NOMO-1 (cell line): ENCODE data around the gene PLXNA4.
A peak's percentile ranks its signal among the peaks of the same experiment; 100 is the strongest.

Experiments used
- DNase-seq, 2 experiments: peaks; one replicate each; lab custom pipeline; 2025; ENCODE audit not compliant: unreplicated experiment in 2 of 2; lab: John Stamatoyannopoulos, UW

PLXNA4 gene

DNA sequence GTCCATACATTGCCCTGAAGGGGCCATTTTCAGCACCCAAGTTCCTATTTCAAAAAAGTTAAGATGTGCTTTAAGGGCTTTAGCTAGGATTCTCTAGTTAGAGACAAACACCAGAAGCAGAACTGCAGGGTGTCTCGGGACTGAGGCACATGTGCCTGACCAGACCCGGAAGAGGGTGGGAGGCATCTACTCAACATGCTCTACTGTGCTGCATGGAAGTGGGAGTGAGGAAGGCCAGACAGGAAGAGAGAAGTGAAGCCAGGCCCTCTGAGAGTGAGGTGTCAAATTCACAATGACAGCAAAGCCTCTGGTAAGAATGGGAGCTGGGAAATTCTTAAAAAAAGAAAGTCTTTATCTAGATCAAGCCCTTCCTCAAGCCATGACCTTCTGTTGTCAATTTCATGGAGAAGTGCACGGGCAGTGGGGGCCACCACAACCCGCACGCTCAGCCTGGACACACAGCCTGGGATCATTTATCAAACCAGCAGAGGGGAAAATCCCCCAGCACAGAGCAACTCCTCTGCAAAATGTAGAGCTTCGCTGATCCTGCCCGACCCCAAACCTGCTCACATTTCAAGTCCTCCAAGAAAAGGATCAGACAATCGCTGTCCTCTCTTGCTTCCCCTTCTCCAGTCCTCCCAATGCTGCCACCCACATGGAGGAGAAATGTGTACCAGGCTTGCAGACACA, 38.7 kb downstream of the PLXNA4 start:
- DNase-seq, result no peak

DNA sequence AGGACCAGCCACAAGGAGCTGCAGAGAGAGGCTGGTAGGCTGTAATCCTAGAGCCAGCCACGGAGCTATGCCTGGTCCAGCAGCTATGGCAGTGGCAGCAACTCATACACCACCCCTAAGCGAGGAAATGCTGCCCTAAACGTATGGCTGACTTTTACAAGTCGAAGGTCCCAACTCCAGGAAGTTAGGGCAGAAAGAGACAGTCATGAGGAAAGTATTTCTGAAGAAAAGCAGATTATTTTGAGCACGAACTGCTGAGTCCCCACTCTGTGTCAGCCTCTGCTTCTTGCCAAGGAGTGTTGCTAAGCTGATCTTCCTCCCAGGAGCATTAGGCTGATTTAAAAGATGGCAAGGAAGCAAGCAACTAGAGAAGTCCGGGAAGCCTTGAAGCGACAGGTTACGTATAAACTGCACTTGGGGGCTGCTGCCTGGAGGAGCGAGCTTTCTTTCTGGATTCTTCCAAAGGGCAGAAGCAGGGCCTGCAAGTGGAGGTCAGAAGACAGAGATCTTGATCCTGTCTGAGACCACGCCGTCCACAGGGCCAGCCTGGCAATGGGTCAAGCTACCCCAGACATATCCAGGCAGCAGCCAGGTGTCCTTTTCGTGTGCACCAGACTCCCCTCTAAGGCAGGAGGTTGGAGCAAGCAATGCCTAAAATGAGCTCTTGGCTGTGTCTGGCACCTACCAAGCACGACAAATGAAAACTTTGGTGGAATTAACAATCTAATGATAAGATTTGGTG, 39.4 kb downstream of the PLXNA4 start:
- no peak for DNase-seq

DNA sequence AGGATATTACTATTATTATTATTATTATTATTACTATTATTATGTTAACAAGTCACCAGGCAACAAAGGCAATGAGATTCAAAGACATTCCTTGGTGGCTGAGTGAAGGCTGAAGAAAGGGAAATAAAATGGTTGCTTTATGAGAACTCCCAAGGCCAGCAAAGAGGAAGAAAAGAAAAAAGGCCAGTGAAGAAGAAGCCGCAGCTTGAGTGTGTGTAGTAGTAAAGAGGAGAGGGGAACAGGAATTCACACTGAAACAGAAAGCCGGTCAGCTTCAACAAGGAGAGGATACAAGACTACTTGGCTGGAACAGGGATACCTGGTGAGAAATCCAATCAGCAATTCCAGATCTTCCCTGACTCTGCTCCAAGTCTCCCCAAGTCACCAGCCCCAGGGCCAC, 42.4 kb downstream of the PLXNA4 start:
- peak in 1 of 2 experiments; percentile 2 for DNase-seq

DNA sequence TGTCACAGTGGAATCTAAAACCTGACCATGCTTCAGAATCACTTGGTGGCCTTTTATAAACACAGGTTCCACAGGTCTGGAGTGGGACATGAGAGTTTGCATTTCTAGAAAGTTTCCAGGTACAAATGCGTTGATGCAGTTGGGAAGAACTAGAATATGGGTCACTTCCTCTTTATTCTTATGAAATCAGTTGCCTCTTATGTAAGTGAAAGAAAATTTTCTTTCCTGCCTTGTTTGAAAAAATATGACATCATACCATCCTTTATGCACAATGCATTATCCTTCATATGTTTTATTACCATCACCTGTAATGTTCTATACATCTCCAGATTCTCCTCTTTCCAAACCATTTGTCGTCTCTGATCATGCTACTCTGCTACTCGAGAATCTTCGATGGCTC, 44.0 kb downstream of the PLXNA4 start:
- peak in 1 of 2 experiments; percentile 65 for DNase-seq

DNA sequence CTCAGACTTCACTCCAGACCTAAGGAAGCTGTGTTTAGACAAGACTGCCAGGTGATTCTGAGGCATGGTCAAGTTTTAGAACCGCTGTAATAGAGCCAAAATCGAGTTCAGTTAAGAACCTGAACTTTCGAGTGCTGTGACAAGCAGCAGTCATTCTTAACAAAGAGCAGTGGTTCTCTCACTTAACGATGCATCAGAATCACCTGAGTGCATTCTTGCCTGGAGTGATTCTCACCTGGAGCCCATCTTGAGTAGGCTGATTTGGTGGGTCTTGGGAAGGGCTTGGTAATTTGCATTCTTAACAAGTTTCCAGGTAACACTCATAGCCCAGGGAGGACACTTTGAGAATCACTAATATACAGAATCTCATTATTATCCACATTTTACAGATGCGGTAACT, 44.7 kb downstream of the PLXNA4 start:
- no peak for DNase-seq

DNA sequence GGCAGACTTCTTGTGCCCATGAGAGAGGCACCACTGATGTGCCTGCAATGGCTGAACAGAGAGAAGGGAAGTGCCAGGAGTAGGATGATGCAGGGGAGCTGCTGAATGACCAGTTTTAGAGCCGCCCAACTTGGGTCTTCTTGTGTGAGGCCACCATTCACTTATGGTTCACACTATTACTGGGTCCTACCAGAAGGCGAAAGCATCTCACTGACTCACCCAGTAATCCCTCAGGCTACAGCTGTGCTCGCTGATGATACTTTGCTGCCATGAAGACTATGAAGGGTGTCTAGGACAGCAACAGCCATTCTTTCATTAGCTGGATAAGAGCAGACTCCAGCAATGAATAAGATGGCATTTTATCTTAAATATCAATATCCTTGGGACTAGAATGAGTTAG, 47.6 kb downstream of the PLXNA4 start:
- DNase-seq, result no peak

DNA sequence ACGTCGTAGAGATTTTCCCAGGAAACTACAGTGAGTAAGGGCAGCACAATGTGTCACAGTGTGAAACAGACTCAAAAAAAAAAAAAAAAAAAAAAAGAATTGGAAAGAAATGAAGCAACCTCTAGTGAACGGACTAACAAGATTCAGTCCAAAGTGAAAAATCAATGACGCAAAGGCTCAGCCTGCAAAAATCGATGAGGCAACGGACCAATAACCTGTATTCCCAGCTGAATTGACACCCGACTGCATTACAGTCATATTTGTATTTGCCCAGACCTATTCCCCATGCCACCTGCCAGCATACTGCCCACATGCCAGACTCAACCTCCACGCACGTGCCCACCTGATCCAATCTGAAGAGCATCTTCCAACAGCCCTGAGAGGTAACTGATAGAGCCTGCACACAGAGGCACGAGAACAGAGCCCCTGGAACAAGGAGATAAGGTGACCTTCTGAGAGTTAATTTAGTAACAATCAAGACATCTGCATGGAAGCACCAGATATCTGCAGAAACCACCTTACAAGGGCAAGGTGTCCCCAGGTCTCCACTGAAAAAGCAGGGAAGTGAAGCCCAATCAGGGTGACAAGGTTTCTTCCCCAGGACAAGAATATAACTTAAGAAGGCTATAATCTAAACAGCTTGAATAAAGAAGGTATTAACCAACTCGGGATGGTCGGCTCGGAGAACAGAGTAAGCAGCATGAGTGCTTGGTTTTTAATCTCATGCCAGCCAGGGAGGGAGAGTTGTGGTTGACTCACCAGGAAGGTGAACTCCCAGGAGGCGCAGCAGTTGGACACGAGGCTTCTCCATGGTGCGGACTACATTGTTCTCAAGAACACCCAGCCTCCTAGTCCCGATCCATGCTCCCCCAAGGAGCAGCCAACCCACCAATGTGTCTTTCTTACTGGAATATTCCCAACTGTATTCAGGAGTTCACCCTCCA, 48.5 kb downstream of the PLXNA4 start:
- no peak for DNase-seq

DNA sequence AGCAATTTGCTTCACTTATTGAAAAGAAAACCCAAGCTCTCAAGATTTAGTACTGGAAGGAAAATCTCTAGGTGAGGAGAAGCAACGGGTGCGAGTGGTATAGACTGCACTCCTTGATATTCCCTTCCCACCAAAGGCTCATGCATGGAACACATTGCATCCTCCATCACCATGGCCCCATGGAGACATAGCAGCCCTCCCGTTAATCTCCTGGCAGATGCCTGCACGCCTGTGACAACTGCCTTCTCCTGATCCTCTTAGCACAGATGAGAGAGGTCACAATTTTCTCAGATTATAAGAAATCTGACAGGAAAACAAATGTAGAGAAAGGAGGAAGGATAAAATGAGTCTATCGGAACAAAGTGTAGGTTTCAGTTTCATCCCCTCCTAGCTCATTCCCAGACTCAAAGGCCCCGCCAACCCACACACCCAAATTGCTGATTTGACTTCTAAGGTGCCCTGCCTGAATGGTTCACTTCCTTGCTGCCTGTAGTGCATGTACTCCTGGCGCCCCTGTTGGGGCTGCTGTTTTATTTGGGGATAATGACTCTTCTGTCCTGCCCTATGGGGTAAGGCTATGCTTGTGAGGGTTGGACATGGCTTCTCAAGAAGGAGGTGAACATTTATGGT, 50.0 kb downstream of the PLXNA4 start:
- peak in 1 of 2 experiments; percentile 1 for DNase-seq

DNA sequence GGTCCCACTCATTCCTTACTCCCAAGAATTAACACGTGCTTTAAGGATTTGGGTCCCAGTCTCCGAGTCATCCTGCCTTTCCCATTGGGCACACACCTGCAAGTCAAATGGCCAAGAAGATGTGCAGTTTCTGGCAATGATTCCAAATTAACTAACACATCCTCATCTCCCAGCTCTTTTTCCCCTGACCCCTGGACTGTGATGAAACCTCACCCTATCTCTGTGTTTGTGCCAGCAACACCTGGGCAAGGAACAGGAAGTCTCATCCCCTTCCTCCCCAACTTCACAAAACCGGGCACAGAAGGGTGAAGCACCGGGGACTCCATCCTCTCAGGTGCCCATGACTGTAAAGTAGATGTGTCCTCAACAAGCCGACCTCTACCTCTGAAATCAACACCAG, 54.8 kb downstream of the PLXNA4 start:
- DNase-seq, result no peak

DNA sequence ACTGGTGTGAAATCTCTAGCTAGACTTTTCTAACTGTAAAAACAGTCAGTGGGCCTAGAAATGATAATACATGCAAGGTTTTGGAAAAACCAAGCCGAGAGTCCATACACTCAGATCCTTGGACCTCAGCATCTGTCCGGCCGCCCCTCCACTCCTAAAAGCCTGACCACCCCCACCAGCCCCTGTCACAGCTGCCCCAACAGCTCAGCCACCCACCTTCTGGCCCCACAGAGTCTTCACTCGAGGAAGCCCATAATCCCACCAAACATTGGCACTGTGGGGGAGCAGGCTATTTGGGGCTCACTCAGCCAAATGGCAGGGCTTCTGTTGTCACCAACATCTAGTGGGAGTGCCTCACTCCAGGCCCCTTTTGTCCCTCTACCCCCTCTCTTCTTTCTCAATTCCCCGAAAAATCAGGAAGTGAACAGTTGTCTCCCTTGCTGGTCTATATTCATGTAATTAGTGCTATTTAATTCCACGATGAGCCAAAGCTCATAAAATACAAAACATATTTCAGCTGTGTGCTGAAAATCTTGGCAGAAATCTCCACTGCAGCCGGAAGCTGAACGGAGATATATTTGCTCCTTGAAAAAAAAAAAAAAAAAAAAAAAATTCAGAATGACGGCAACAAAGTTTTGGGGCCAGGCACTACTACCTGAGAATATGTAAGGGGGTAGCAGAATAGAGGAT, 55.5 kb downstream of the PLXNA4 start:
- peak; percentile 26 to 34 for DNase-seq

DNA sequence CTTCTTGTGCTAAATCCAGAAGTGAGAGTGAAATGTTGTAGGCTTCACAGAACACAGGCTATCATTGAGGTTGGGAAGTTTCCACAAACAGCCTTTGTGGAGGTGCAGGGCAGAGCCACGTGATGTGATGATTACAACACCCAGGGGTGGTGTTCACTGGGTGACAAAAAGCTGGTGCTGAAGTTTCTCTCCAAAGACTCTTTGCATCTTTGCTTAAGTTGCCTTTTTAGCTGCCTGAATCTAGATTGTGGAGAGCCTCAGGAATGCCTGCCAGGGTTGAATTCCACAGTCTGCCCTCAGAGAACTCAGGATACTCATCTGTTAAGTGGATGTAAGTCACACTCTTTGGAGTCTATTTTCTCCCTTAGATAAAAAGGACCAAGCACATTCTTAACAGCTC, 56.3 kb downstream of the PLXNA4 start:
- DNase-seq, result peak; percentile 26 to 37

DNA sequence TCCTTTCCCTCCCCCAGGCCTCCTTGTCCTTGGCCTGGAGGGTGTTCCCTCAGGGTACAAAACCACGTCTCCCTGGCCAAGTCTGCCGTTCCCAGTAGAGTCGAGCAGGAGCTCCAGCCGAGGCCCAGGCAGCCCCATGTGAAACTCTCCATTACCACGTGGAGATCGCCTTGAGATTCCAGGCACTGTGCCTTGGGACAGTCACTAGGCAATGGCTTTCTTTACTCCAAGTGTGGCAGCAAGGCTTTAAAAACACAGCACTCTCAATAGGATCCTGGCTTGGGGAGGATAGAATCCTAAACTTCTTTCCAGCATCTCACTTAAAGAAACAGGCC, 57.5 kb downstream of the PLXNA4 start:
- no peak for DNase-seq

DNA sequence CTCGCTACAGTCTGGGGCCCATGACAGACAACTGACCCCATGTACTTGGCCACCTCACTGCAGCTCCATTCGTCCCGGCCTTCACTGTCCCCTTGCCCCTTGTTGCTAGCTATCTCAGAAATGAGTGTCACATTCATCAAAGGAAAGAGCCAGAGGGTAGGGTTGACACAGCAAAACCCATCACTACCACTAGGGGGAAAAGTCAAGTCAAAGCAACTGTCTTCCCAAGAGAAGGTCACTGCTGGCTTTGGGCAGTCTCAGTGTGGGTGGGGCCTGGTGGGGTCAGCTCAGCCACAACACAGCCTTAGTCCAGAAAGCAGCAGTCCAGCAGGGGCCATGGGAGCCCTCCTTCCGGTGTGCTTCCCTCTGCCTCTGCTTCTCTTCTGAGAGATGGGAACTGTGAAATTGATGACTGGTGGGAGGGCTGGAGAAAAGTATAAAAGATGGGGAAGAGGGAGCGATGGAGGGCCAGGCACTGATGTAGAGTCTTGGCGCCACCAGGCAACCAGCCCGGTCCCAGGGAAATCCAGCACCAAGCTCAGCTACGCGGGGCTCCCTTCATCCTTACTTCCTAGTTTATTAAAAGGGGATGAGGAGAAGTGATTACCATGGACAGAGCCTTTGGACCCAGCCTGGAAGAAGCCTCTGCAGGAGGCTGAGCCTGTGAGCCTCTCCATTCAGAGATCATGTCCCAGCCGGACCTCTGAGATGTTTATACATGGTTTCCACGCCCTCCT, 58.0 kb downstream of the PLXNA4 start:
- no peak for DNase-seq

DNA sequence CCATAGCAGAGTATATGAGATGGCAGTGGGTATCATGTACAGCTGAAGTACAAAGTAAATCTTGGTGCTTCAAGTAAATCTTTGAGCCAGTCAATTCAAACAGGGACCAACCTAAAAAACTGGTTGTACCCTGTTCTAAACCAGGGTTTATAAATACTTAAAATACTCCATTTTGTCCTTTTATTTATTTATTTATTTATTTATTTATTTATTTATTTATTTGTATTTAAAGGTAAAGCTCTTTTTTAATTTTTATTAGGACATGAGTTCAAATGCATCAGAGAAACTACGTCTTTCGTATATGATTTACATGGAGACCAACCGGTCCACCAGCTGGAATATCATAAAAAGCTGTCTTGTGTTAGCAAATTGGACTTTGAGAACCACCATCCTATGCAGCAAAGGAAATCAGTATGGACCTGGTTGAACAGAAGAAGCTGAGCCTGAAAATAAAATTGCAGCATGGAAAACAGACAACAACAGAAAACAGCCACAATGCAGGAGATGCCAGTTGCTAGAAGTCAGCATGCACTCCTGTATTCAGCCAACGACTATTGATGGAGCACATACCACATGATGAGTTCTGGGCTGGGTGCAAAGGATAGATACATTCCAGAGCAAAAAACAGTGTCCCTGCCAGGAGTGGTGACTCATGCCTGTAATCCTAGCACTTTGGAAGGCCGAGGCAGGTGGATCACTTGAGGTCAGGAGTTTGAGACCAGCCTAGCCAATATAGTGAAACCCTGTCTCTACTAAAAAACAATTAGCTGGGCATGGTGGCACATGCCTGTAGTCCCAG, 60.0 kb downstream of the PLXNA4 start:
- no peak for DNase-seq

DNA sequence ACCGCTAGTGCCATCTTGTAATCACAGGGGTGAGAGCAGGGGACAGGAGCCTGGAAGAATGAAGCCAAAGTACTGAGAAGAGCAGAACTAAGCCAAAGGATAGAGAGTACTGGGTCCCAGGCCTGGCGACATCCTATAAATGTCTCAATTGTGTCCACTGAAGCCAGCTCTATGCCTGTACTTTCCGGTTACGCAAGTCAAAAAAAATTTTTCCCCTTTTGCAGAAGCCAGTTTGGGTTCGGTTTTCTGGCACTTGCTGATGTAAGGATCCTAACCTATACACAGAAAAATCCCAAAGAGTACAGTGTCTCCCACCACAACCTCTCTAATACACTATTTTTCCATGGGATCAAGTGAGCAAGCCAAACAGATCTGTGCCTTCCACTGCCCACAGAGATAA, 61.1 kb downstream of the PLXNA4 start:
- DNase-seq, result no peak

DNA sequence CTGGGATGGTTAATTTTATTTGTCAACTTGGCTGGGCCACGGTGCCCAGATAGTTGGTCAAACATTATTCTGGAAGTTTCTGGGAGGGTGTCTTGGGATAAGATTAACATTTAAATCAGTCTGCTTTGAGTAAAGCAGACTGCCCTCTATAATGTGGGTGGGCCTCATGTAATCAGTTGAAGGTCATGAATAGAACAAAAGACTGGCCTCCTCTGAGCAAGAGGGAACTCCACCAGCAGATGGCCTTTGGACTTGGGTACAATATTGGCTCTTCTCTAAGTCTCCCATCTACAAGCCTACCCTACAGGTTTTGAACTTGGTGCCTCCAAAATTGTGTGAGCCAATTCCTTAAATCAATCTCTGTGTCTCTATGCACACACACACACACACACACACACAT, 61.8 kb downstream of the PLXNA4 start:
- no peak for DNase-seq

DNA sequence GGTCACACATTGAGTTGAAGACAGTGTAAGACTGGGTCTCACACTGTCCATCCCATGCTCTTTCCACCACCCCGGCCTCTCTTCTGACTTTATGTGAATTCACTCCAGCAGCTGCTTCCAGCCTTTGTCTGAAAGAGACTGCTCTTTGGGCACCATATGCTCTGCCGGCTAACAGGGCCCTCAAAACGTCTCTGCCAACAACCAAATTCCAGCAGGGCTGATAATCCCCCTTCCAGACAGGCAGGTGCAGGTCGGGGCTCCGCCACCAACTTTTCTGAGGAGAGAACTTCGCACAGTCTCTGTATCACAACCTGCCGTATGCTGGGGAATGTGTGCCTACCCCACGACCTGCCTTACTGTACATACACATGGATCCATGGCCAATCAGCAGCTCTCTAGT, 64.3 kb downstream of the PLXNA4 start:
- DNase-seq, result no peak

DNA sequence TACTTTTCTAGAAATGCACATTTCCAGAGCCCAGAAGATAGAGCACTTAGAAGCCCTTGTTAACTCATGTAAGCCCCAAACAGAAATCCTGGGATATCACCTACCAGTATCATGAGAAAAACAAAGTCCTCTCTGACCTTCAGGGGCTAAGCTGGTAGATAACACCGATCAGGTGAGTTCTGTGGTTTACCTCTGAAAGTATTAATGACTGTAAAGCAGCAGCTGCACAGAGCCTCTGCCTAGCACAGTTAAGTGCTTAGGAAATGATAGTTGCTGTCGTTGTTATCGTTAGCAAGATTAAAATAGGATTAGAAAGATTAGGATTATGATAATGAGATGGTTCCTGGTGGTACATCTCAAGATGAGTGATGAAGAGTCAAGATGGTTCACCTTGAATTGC, 64.9 kb downstream of the PLXNA4 start:
- no peak for DNase-seq

DNA sequence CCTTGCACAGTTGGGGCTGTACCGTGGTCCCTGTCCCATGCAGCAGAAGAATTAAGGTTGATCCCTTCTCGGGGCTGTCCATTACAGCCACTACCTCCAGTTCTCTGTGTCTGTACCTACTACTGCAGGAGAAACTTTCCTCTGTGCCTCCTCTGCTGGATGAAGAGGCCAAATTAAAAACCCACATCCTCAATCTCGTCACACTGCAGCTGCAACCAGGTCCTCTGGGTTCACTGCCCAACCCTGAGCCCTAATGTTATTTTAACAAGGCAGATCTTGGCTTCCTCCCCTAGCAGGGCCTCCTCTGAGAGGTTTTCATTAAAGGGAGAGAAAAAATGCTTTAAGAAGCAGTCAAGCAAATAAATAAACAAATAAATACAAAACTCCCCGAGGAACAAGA, 66.6 kb downstream of the PLXNA4 start:
- DNase-seq, result no peak
